Stimulated activated naive CD8-positive, alpha-beta T cell treated with anti-CD3 and anti-CD28 coated beads, Interleukin-15, amount 100 ng/mL, for 72 hours (primary cell): ENCODE measurements around the gene C9orf152.
"Not testable (repeated sequence)": the region's sequence is repeated elsewhere in the genome, so short reads cannot be mapped to it uniquely, and the experiment has no call there.

ENCODE experiments used
- ATAC-seq: fragments of 150-1000 bp; cut with Tn5 transposase; 2 replicates; pipeline ENCODE4 v1.10.0; 2021; ENCODE audit warnings: mild to moderate bottlenecking, moderate library complexity
- DNase-seq, 2 donors: peaks; one replicate each; pipeline ENCODE4 v3.0.0; 2021 to 2022
- H3K27ac Mint-ChIP-seq, 2 donors: one replicate each; pipeline ENCODE4 v1.8.0; 2022; ENCODE audit warnings: mild to moderate bottlenecking in 2 of 2, mixed read lengths in 2 of 2, moderate library complexity in 2 of 2
- H3K27me3 Mint-ChIP-seq: one replicate; pipeline ENCODE4 v1.8.0; 2022; ENCODE audit warnings: mixed read lengths
- H3K4me1 Mint-ChIP-seq: one replicate; pipeline ENCODE4 v1.8.0; 2022; ENCODE audit warnings: mild to moderate bottlenecking, mixed read lengths
- H3K4me3 Mint-ChIP-seq, 2 donors: one replicate each; pipeline ENCODE4 v1.8.0; 2022; ENCODE audit warnings: mild to moderate bottlenecking in 2 of 2, mixed read lengths in 2 of 2, moderate library complexity in 1 of 2
- H3K9me3 Mint-ChIP-seq, 2 donors: one replicate each; pipeline ENCODE4 v1.8.0; 2022; ENCODE audit warnings: mixed read lengths in 2 of 2

C9orf152 gene

GRCh38 chr9:110197330-110198187 is 10.4 kb downstream of the C9orf152 start:
- Mint-ChIP-seq H3K4me1 (no peaks in the 10 kb centered on the region), H3K27me3 (no peaks in the 10 kb centered on the region), H3K9me3 (no peaks in the 10 kb centered on the region)

GRCh38 chr9:110196084-110196499 is 11.9 kb downstream of the C9orf152 start:
- not testable (repeated sequence) for DNase-seq, H3K27ac Mint-ChIP-seq, H3K4me3 Mint-ChIP-seq, H3K27me3 Mint-ChIP-seq, ATAC-seq, H3K9me3 Mint-ChIP-seq, H3K4me1 Mint-ChIP-seq

More at GRCh38 chr9:110197330-110198187, 10.4 kb downstream of the C9orf152 start:
- DNase-seq, result no peak
- Mint-ChIP-seq H3K4me3 (no peak overlapping the region), H3K27ac (no peak overlapping the region)
- ATAC-seq, result no peak

GRCh38 chr9:110192531-110193261 is 15.3 kb downstream of the C9orf152 start:
- no peak overlapping the region for H3K4me3 Mint-ChIP-seq
- no peak for ATAC-seq
- H3K27me3 Mint-ChIP-seq, result no peaks in the 10 kb centered on the region
- H3K9me3 Mint-ChIP-seq, result no peaks in the 10 kb centered on the region
- no peaks in the 10 kb centered on the region for H3K4me1 Mint-ChIP-seq
- no peak overlapping the region for H3K27ac Mint-ChIP-seq
- DNase-seq, result no peak

GRCh38 chr9:110191615-110192014 is 16.3 kb downstream of the C9orf152 start:
- Mint-ChIP-seq H3K9me3 (no peaks in the 10 kb centered on the region), H3K27me3 (no peaks in the 10 kb centered on the region), H3K27ac (peak overlapping the region in 1 of 2 donors; percentile 59), H3K4me3 (no peak overlapping the region), H3K4me1 (no peaks in the 10 kb centered on the region)
- ATAC-seq, result no peak
- DNase-seq, result no peak

- no peaks in the 10 kb centered on the region for H3K27me3 Mint-ChIP-seq
- no peaks in the 10 kb centered on the region for H3K4me1 Mint-ChIP-seq
- no peaks in the 10 kb centered on the region for H3K9me3 Mint-ChIP-seq
- no peak overlapping the region for H3K4me3 Mint-ChIP-seq
- H3K27ac Mint-ChIP-seq, result no peak overlapping the region
- DNase-seq, result no peak
- no peak for ATAC-seq
Measured at GRCh38 chr9:110189559-110190320, 18.2 kb downstream of the C9orf152 start.

GRCh38 chr9:110188991-110189390 is 19.0 kb downstream of the C9orf152 start:
- H3K9me3 Mint-ChIP-seq, result no peaks in the 10 kb centered on the region
- H3K27ac Mint-ChIP-seq, result no peak overlapping the region
- DNase-seq (no peak), ATAC-seq (no peak)
- H3K4me3 Mint-ChIP-seq, result no peak overlapping the region
- H3K27me3 Mint-ChIP-seq, result no peaks in the 10 kb centered on the region
- H3K4me1 Mint-ChIP-seq, result no peaks in the 10 kb centered on the region

GRCh38 chr9:110188101-110188500 is 19.9 kb downstream of the C9orf152 start:
- Mint-ChIP-seq H3K9me3 (no peaks in the 10 kb centered on the region), H3K4me3 (no peak overlapping the region), H3K27ac (peak overlapping the region in 1 of 2 donors; percentile 43), H3K4me1 (no peaks in the 10 kb centered on the region), H3K27me3 (no peaks in the 10 kb centered on the region)
- ATAC-seq (no peak), DNase-seq (no peak)

GRCh38 chr9:110187126-110187525 is 20.8 kb downstream of the C9orf152 start:
- DNase-seq, result no peak
- Mint-ChIP-seq H3K27ac (no peak overlapping the region), H3K4me3 (no peak overlapping the region), H3K9me3 (no peaks in the 10 kb centered on the region), H3K4me1 (no peaks in the 10 kb centered on the region), H3K27me3 (no peaks in the 10 kb centered on the region)
- no peak for ATAC-seq

- no peak for DNase-seq
- ATAC-seq, result no peak
- no peaks in the 10 kb centered on the region for H3K4me1 Mint-ChIP-seq
- H3K4me3 Mint-ChIP-seq, result no peak overlapping the region
- no peak overlapping the region for H3K27ac Mint-ChIP-seq
- no peaks in the 10 kb centered on the region for H3K27me3 Mint-ChIP-seq
- H3K9me3 Mint-ChIP-seq, result peaks cover 0 to under 1% of the 10 kb centered on the region in 2 donors
Measured at GRCh38 chr9:110186254-110186653, 21.7 kb downstream of the C9orf152 start.

GRCh38 chr9:110185806-110186205 is 22.2 kb downstream of the C9orf152 start:
- ATAC-seq, result no peak
- no peak overlapping the region for H3K4me3 Mint-ChIP-seq
- H3K9me3 Mint-ChIP-seq, result peaks cover 0 to 5% of the 10 kb centered on the region in 2 donors
- H3K4me1 Mint-ChIP-seq, result no peaks in the 10 kb centered on the region
- H3K27me3 Mint-ChIP-seq, result no peaks in the 10 kb centered on the region
- no peak overlapping the region for H3K27ac Mint-ChIP-seq
- no peak for DNase-seq

- peak; percentile 32 to 48 for DNase-seq
- H3K27ac Mint-ChIP-seq, result no peak overlapping the region
- peak; percentile 72 for ATAC-seq
- no peaks in the 10 kb centered on the region for H3K4me1 Mint-ChIP-seq
- H3K9me3 Mint-ChIP-seq, result peaks cover 0 to 10% of the 10 kb centered on the region in 2 donors
- no peaks in the 10 kb centered on the region for H3K27me3 Mint-ChIP-seq
- no peak overlapping the region for H3K4me3 Mint-ChIP-seq
Measured at GRCh38 chr9:110183208-110184145, 24.5 kb downstream of the C9orf152 start.

- H3K4me3 Mint-ChIP-seq, result no peak overlapping the region
- H3K4me1 Mint-ChIP-seq, result no peaks in the 10 kb centered on the region
- ATAC-seq (no peak), DNase-seq (no peak)
- peak overlapping the region in 1 of 2 donors; percentile 9 for H3K27ac Mint-ChIP-seq
- peaks cover 0 to 10% of the 10 kb centered on the region in 2 donors for H3K9me3 Mint-ChIP-seq
- H3K27me3 Mint-ChIP-seq, result no peaks in the 10 kb centered on the region
Measured at GRCh38 chr9:110180511-110181434, 27.2 kb downstream of the C9orf152 start.

GRCh38 chr9:110179734-110180133 is 28.2 kb downstream of the C9orf152 start:
- Mint-ChIP-seq H3K4me1 (no peaks in the 10 kb centered on the region), H3K4me3 (no peak overlapping the region), H3K9me3 (peaks cover 0 to 10% of the 10 kb centered on the region in 2 donors), H3K27ac (no peak overlapping the region), H3K27me3 (no peaks in the 10 kb centered on the region)
- ATAC-seq (no peak), DNase-seq (no peak)

- Mint-ChIP-seq H3K27ac (no peak overlapping the region), H3K4me3 (no peak overlapping the region), H3K9me3 (peaks cover 0 to 10% of the 10 kb centered on the region in 2 donors), H3K4me1 (peaks cover 5% of the 10 kb centered on the region), H3K27me3 (peaks cover 6% of the 10 kb centered on the region)
- ATAC-seq, result no peak
- DNase-seq, result no peak
Measured at GRCh38 chr9:110178281-110178680, 29.7 kb downstream of the C9orf152 start.
